ENCODE data around the gene SLC44A5.

DNA sequence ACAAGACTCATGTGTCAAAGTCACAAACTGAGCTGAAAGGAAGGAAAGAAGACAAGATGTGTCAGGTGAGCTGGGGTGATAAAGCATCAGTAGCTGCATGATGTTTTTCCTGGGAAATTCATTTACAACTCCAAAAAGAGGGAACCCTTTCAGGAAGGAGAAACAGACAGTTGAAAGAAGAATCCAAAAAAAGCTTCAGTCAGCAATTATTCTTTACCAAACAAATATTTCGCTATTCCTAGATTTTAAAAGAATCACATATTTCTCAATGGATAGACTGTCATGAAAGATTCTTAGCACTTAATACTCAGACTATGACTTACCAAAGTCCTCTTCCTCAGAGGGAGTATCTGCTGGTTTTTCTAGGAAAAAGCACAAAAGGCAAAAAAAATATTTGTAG, 214.7 kb downstream of the SLC44A5 start:
- TF ChIP-seq, protein P1, sequence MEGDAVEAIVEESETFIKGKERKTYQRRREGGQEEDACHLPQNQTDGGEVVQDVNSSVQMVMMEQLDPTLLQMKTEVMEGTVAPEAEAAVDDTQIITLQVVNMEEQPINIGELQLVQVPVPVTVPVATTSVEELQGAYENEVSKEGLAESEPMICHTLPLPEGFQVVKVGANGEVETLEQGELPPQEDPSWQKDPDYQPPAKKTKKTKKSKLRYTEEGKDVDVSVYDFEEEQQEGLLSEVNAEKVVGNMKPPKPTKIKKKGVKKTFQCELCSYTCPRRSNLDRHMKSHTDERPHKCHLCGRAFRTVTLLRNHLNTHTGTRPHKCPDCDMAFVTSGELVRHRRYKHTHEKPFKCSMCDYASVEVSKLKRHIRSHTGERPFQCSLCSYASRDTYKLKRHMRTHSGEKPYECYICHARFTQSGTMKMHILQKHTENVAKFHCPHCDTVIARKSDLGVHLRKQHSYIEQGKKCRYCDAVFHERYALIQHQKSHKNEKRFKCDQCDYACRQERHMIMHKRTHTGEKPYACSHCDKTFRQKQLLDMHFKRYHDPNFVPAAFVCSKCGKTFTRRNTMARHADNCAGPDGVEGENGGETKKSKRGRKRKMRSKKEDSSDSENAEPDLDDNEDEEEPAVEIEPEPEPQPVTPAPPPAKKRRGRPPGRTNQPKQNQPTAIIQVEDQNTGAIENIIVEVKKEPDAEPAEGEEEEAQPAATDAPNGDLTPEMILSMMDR (IDR thresholded peaks at IDR 0.05) = no peak
- no peak for TF ChIP-seq POLR2A (IDR thresholded peaks at IDR 0.05)
